ENCODE data around the gene KCNH8. TPM values are rescaled to one million over a fixed set of nuclear protein-coding genes. Genes with fewer than 3 reads are reported as not detected.

Gene KCNH8
- total and polyA plus RNA-seq, 4 donors = 0.02 to 0.08 (median 0.05) TPM; not detected in 1

DNA sequence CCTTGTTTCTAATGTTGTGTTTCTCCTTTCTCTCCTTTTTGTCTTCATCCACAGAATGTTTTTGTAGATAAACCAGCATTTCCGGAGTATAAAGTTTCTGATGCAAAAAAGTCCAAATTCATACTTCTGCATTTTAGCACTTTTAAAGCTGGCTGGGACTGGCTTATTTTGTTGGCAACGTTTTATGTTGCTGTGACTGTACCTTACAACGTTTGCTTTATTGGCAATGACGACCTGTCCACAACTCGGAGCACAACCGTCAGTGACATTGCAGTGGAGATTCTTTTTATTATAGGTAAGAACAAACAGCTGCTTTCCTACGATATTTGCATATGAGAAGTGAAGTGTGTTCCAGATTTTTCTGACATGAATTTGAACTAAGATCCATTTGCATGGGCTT is 199.4 kb downstream of the KCNH8 start (continued):
- TF ChIP-seq, protein P1, sequence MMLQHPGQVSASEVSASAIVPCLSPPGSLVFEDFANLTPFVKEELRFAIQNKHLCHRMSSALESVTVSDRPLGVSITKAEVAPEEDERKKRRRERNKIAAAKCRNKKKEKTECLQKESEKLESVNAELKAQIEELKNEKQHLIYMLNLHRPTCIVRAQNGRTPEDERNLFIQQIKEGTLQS (IDR thresholded peaks at IDR 0.05) = no peak
- TF ChIP-seq YY1 (IDR thresholded peaks at IDR 0.05) = no peak
- TF ChIP-seq RAD21 (IDR thresholded peaks at IDR 0.05) = no peak

- Histone ChIP-seq H3K9ac (ENCODE audit: low read depth in 1 of 2, low read length in 2 of 2) (no peak overlapping the region), H3K36me3 (ENCODE audit: control insufficient read depth in 4 of 4, insufficient read depth in 3 of 4, low read depth in 1 of 4, low read length in 3 of 4) (no peaks in the 10 kb centered on the region), H3K27ac (ENCODE audit: low read depth in 1 of 2, low read length in 2 of 2) (no peak overlapping the region), H3K9me3 (ENCODE audit: control insufficient read depth in 4 of 4, low read length in 3 of 4) (no peaks in the 10 kb centered on the region), H3K4me1 (ENCODE audit: control insufficient read depth in 4 of 4, insufficient read depth in 4 of 4, low read length in 3 of 4) (no peaks in the 10 kb centered on the region), H3K4me3 (ENCODE audit: low read depth in 1 of 3, low read length in 3 of 3) (no peak overlapping the region), H3K27me3 (ENCODE audit: control insufficient read depth in 4 of 4, insufficient read depth in 4 of 4, low read length in 3 of 4) (no peaks in the 10 kb centered on the region)
- WGBS = 58% methylated on average over 2 of the region's 2 CpGs
- TF ChIP-seq, protein P2, sequence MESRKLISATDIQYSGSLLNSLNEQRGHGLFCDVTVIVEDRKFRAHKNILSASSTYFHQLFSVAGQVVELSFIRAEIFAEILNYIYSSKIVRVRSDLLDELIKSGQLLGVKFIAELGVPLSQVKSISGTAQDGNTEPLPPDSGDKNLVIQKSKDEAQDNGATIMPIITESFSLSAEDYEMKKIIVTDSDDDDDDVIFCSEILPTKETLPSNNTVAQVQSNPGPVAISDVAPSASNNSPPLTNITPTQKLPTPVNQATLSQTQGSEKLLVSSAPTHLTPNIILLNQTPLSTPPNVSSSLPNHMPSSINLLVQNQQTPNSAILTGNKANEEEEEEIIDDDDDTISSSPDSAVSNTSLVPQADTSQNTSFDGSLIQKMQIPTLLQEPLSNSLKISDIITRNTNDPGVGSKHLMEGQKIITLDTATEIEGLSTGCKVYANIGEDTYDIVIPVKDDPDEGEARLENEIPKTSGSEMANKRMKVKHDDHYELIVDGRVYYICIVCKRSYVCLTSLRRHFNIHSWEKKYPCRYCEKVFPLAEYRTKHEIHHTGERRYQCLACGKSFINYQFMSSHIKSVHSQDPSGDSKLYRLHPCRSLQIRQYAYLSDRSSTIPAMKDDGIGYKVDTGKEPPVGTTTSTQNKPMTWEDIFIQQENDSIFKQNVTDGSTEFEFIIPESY (IDR thresholded peaks at IDR 0.05) = no peak
- TF ChIP-seq REST (IDR thresholded peaks at IDR 0.05) (no peak), TAF1 (conservative IDR thresholded peaks at IDR 0.05) (no peak), SP1 (IDR thresholded peaks at IDR 0.05) (no peak), FOXA1 (IDR thresholded peaks at IDR 0.05) (no peak), NR2F2 (IDR thresholded peaks at IDR 0.05) (no peak)
- TF ChIP-seq, protein P1 (IDR thresholded peaks at IDR 0.05) = no peak
- DNase-seq (ENCODE audit: low spot score) = no peak
Observed at GRCh38 chr3:19348500-19348899, 200.2 kb downstream of the KCNH8 start.

DNA sequence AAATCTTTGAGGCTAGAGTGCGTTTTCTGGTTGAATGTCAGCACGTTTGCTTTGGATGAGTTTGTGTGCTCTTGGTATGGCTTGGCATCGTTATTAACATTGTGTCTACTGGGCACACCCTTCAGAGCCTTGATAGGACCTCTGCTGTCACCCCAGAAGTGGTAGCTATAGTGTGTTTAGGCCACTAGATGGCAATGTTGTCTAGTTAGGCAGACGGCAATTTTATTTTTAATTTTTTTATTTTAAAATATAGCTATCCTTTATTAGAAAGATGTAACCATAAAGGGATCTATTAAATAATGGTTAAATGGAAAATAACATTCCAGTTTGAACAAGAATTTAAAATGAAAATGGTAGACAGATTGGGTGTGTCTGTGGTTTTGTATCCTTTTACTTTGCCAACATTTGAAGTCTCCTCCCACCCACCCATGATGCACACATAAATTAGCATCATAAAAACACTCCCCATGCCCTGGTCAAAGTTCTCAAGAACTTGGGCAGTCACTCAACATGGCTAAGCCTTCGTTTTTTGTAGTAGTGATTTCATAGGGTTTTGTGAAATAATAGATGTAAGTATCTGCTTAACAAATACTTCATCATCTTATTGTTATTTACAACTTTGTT is 200.7 kb downstream of the KCNH8 start:
- Histone ChIP-seq H3K9me3 (ENCODE audit: control insufficient read depth in 4 of 4, low read length in 3 of 4) (no peaks in the 10 kb centered on the region), H3K4me1 (ENCODE audit: control insufficient read depth in 4 of 4, insufficient read depth in 4 of 4, low read length in 3 of 4) (no peaks in the 10 kb centered on the region), H3K9ac (ENCODE audit: low read depth in 1 of 2, low read length in 2 of 2) (no peak overlapping the region), H3K36me3 (ENCODE audit: control insufficient read depth in 4 of 4, insufficient read depth in 3 of 4, low read depth in 1 of 4, low read length in 3 of 4) (no peaks in the 10 kb centered on the region), H3K27me3 (ENCODE audit: control insufficient read depth in 4 of 4, insufficient read depth in 4 of 4, low read length in 3 of 4) (no peaks in the 10 kb centered on the region), H3K27ac (ENCODE audit: low read depth in 1 of 2, low read length in 2 of 2) (no peak overlapping the region), H3K4me3 (ENCODE audit: low read depth in 1 of 3, low read length in 3 of 3) (no peak overlapping the region)
- peak; percentile 71 to 75 for TF ChIP-seq RAD21 (IDR thresholded peaks at IDR 0.05)
- no peak for TF ChIP-seq FOXA1 (IDR thresholded peaks at IDR 0.05)
- TF ChIP-seq GABPA (IDR thresholded peaks at IDR 0.05 in 1 of 2, conservative IDR thresholded peaks at IDR 0.05 in 1 of 2) = no peak
- no peak for TF ChIP-seq YY1 (IDR thresholded peaks at IDR 0.05)
- TF ChIP-seq REST (IDR thresholded peaks at IDR 0.05) = no peak
- peak; percentile 52 for TF ChIP-seq CTCF (IDR thresholded peaks at IDR 0.05; ENCODE audit: low read depth, low read length, missing input control)
- no peak for TF ChIP-seq RXRA (IDR thresholded peaks at IDR 0.05)
- no peak for DNase-seq (ENCODE audit: low spot score)
- WGBS = 8% methylated on average over 5 of the region's 5 CpGs
